Measurements from ENCODE around the gene HHAT.

- TF ChIP-seq GATA2 (IDR thresholded peaks at IDR 0.05; ENCODE audit: low read depth, low read length) = no peak
- no peak for TF ChIP-seq GATA3 (IDR thresholded peaks at IDR 0.05; ENCODE audit: low read depth, low read length)
Observed at GRCh38 chr1:210584439-210585113, 255.9 kb downstream of the HHAT start.

Measured in SH-SY5Y (cell line).